NB4 (cell line): ENCODE data around the gene KLHL1.

Experiments
- CTCF ChIP-seq: IDR thresholded peaks from one replicate; pipeline ENCODE4 v1.5.1; 2012; ENCODE audit warnings: low read depth, low read length
- POLR2A ChIP-seq: IDR thresholded peaks from 2 replicates; pipeline ENCODE4 v1.6.1; 2011; ENCODE audit warnings: mild to moderate bottlenecking; ENCODE audit not compliant: insufficient read length; ENCODE audit errors: extremely low read depth

- TF ChIP-seq CTCF (no peak), POLR2A (no peak)
Measured at GRCh38 chr13:70027551-70027950, 80.7 kb downstream of the KLHL1 start.
